HTR-8/SVneo (cell line): Measurements from ENCODE around the gene DAPK1.
A peak's percentile ranks its signal among the peaks of the same experiment; 100 is the strongest.

ENCODE experiments used
- DNase-seq: peaks from one replicate; pipeline ENCODE4 v3.0.0; 2011; ENCODE audit warnings: low spot score, mixed read lengths; ENCODE audit not compliant: insufficient read length
- FAIRE-seq: peaks from 2 replicates; lab custom pipeline; 2011; peaks lifted over from hg19 to GRCh38; lab: Jason Lieb, UNC

Gene DAPK1

GRCh38 chr9:87674565-87675299 is 177.1 kb downstream of the DAPK1 start:
- no peak for DNase-seq

GRCh38 chr9:87675906-87676515 is 178.3 kb downstream of the DAPK1 start:
- no peak for FAIRE-seq
- no peak for DNase-seq

More at GRCh38 chr9:87674565-87675299, 177.1 kb downstream of the DAPK1 start:
- FAIRE-seq, result no peak

- DNase-seq (no peak), FAIRE-seq (no peak)
These were observed 179.5 kb downstream of the DAPK1 start for GRCh38 chr9:87676976-87677775.

GRCh38 chr9:87677776-87678587 is 180.3 kb downstream of the DAPK1 start:
- no peak for FAIRE-seq
- DNase-seq, result no peak

DNA sequence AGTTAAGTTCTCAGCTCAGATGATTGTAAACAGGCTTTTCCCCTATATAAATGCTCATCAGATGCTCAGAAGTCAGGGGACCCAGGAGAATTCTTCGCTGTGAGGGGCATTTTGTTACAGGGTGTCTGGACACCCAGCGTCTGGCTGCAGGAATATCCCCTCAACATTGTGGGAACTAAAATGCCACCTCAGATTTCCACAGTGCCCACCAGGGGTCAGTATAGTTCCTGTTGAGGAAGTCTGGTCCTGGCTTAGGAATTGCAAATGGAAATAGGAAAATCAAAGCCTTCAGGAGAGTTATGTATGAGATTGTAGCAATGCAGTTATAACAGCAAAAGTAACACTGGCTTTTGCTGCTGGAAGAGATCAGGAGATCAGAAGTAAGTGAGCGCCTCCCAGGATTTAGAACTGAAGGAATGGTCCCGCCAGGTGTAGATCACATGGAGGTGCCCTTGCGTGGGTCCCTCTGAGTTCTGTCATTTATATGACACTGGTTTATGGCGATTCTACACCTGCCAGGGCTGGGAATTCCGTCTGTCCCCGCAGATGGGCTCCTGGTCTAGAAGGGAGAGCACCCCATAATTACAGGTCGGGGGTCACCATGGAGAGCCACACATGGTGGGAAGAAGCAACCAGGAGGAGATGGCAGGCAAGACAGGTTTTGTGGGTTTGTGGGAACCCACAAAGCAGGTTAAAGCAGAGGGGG is 181.1 kb downstream of the DAPK1 start:
- DNase-seq (peak; percentile 58), FAIRE-seq (no peak)

- DNase-seq, result no peak
- no peak for FAIRE-seq
These were observed 183.8 kb downstream of the DAPK1 start for GRCh38 chr9:87681271-87682061.

- FAIRE-seq (no peak), DNase-seq (no peak)
These were observed 184.4 kb downstream of the DAPK1 start for GRCh38 chr9:87682085-87682484.

DNA sequence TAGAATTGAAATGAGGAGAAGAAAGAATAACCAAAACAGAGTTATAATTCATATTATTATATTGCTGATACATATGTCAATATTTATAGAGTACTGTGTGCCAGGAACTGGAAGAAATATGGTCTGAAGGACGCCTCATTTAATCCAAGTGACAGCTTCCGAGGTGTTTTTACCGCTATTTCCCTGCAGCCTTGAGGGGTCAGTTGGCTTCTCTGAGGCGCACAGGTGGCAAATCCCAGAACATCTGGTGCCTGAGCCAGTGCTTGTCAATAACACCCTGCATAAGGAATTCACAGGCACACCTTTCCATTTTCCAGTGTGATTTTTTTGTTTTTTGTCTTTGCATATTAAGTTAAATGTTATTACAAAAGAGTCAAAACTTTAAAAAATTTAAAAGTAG is 185.0 kb downstream of the DAPK1 start:
- DNase-seq, result no peak
- FAIRE-seq, result no peak

DNA sequence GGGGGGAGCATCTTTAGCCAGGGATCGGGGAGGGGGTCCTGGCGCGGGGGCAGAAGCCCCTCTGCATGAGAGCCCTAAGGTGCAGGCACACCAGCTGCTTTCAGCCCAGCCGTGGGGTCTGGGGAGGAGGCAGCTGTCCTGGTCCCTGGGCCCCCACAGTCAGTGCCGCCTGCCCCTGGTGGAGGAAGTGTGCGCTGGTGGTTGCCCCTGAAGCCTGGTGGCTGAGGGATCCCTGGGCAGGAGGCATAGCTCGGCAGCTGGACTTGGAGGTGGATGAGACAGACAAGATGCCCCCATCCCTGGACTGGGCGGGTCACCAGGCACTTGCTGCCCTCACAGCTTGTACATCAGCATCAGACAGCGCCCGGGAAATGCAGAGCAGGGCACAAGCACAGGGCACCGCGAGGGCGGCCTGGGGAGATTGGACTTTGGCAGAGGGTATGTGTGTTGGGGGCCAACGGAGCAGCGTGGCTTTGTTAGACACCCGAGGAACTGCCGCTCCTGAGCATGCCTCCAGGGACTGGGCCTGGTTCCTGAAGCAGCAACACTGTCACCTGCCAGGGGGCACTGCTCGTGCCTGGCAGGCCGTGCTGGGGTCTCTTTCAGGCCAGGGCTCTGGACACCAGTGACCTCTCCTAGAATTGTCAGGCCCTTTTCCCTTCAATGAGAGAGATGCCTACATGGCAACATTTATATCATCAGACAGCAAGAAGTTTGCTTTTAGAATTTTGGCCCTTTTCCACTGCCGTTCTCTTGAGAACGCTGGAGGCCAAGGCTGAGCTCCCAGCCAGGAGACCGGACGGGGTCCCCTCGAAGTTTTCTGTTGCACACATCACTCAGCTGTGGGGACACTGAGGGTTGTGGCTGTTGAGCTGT is 186.3 kb downstream of the DAPK1 start:
- DNase-seq, result no peak
- no peak for FAIRE-seq

GRCh38 chr9:87684627-87685219 is 187.1 kb downstream of the DAPK1 start:
- no peak for FAIRE-seq

GRCh38 chr9:87685441-87685840 is 187.8 kb downstream of the DAPK1 start:
- DNase-seq, result no peak
- no peak for FAIRE-seq

More at GRCh38 chr9:87684627-87685219, 187.1 kb downstream of the DAPK1 start:
- peak; percentile 61 for DNase-seq

- DNase-seq (no peak), FAIRE-seq (no peak)
These were observed 188.3 kb downstream of the DAPK1 start for GRCh38 chr9:87685871-87686519.

GRCh38 chr9:87686520-87687090 is 188.9 kb downstream of the DAPK1 start:
- DNase-seq (no peak), FAIRE-seq (no peak)

DNA sequence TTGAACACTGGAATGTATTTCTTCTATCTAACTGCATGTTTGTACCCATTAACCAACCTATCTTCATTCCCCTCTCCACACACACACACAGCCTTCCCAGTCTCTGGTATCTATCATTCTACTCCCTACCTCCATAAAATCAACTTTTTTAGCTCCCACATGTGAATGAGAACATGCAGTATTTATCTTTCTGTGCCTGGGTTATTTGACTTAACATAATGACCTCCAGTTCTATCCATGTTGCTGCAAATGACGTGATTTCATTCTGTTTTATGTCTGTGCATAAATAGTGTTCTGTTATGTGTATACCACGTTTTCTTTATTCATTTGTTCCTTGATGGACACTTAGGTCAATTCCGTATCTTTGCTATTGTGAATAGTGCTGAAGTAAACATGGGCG is 189.5 kb downstream of the DAPK1 start:
- no peak for DNase-seq
- no peak for FAIRE-seq

- no peak for DNase-seq
- FAIRE-seq, result no peak
These were observed 196.6 kb downstream of the DAPK1 start for GRCh38 chr9:87694236-87694755.

GRCh38 chr9:87695523-87695922 is 197.9 kb downstream of the DAPK1 start:
- FAIRE-seq (no peak), DNase-seq (no peak)
